Measurements from ENCODE around the gene FABP3. TPM values are rescaled to one million over a fixed set of nuclear protein-coding genes. Genes with fewer than 3 reads are reported as not detected.

The FABP3 gene
- total RNA-seq, 1 donor from 2014 or later: 148 TPM

DNA sequence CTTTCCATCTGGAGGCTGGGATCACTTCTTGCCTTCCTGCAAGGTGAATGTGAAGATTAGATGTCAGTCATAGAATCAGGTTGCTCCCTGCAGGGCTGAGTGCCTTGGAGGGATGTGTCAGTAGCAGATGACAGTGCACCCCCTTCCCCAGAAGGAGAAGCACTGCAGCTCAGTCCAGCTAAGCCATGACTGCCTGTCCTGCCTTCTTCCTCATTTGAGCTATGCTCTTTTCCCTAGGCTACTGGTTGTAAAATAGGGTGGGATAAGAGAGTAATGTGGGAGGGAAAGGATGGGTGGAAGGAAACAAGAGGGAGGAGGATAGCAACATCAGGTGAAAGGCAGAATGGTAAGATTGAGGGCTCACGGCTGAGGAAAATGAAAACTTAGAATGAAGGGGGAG lies 11.1 kb upstream of the FABP3 start:
- Mint-ChIP-seq H3K36me3 (ENCODE audit: unreplicated experiment) (peaks cover 10% of the 10 kb centered on the region), H3K9me3 (ENCODE audit: unreplicated experiment) (peaks cover 7% of the 10 kb centered on the region), H3K4me1 (ENCODE audit: low read depth, unreplicated experiment) (peaks cover 26% of the 10 kb centered on the region), H3K27me3 (ENCODE audit: unreplicated experiment) (peaks cover 6% of the 10 kb centered on the region), H3K27ac (ENCODE audit: unreplicated experiment) (no peak overlapping the region), H3K4me3 (ENCODE audit: unreplicated experiment) (no peak overlapping the region)
- TF ChIP-seq, protein P1, sequence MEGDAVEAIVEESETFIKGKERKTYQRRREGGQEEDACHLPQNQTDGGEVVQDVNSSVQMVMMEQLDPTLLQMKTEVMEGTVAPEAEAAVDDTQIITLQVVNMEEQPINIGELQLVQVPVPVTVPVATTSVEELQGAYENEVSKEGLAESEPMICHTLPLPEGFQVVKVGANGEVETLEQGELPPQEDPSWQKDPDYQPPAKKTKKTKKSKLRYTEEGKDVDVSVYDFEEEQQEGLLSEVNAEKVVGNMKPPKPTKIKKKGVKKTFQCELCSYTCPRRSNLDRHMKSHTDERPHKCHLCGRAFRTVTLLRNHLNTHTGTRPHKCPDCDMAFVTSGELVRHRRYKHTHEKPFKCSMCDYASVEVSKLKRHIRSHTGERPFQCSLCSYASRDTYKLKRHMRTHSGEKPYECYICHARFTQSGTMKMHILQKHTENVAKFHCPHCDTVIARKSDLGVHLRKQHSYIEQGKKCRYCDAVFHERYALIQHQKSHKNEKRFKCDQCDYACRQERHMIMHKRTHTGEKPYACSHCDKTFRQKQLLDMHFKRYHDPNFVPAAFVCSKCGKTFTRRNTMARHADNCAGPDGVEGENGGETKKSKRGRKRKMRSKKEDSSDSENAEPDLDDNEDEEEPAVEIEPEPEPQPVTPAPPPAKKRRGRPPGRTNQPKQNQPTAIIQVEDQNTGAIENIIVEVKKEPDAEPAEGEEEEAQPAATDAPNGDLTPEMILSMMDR (IDR thresholded peaks at IDR 0.05; ENCODE audit: partially characterized antibody, unreplicated experiment): no peak
- no peak for DNase-seq

DNA sequence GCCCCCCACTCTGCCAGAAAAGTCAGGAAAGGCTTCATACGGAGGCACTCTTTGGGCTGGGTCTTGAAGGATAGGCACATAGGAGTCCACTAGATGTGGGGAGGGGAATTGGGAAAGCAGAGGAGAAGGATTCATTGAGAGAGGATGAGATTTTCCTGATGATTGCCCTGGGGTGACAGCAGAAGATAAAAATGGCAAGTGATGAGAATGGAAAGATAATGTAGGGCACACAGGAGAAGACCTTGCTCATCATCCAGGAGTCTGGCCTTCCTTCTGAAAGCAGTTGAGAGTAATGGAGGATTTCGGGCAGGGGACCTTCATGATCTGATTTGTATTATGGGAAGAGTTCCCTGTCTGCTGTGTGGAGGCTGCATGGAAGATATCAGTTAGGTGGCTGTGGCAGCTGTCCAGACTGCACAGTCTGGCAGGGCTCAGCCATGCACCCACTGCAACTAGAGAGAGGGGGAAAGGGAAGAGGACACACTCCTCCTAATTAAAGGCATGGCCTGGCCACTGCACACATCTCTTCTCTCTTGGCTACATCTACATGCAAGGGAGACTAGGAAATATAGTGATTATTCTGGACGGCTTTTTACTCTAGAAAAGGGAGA lies 9.6 kb upstream of the FABP3 start:
- H3K4me1 Mint-ChIP-seq (ENCODE audit: low read depth, unreplicated experiment): peaks cover 39% of the 10 kb centered on the region
- peaks cover 7% of the 10 kb centered on the region for H3K27me3 Mint-ChIP-seq (ENCODE audit: unreplicated experiment)
- H3K36me3 Mint-ChIP-seq (ENCODE audit: unreplicated experiment): peaks cover 10% of the 10 kb centered on the region
- H3K4me3 Mint-ChIP-seq (ENCODE audit: unreplicated experiment): peak overlapping the region; percentile 26
- H3K9me3 Mint-ChIP-seq (ENCODE audit: unreplicated experiment): peaks cover 7% of the 10 kb centered on the region
- H3K27ac Mint-ChIP-seq (ENCODE audit: unreplicated experiment): peak overlapping the region; percentile 62
- TF ChIP-seq, protein P1 (IDR thresholded peaks at IDR 0.05; ENCODE audit: partially characterized antibody, unreplicated experiment): no peak
- no peak for DNase-seq

DNA sequence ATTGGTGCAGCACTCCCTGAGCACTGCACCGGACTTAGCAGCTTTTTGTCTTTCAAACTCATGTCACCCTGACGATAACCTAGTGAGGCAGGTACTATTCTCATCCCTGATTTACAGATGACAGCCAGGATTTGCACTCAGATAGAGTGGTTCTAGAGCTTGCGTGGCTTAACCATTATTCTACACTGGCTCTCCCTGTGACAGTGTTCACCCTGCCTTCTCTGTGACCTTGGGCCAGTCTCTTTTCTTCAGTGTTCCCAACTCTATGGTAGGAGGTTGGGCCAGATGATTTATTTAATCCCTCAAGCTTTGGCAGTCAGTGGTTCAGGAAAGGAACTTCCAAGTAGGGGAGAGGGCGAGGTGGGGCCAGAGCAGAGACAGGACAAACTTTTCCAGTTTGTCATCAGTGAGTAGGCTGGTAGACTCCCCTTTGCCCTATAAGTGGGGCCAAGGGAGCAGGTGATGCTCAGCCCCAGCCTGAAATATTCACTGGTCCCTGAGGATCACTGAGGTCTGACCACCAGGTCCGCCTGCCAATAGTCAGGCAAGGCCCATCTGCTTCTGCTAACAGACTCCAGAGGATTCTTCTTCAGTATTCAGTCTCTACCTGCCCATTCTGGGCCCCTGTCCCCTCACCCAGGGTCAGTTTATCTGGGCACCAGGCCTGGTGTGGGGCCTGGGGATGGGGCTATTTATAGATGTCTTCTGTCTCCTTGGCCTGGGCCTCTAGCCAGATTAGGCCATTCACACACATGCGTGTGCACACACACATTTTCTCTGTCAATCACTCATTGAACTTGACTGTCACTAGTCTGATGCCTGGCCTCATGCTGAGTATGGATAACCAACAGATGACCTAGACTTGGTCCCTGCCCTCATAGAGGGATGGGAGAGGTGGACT lies 8.8 kb upstream of the FABP3 start:
- TF ChIP-seq, protein P1 (IDR thresholded peaks at IDR 0.05; ENCODE audit: partially characterized antibody, unreplicated experiment): no peak
- Mint-ChIP-seq H3K27me3 (ENCODE audit: unreplicated experiment) (peaks cover 8% of the 10 kb centered on the region), H3K36me3 (ENCODE audit: unreplicated experiment) (peaks cover 1% of the 10 kb centered on the region), H3K9me3 (ENCODE audit: unreplicated experiment) (peaks cover 9% of the 10 kb centered on the region), H3K27ac (ENCODE audit: unreplicated experiment) (peak overlapping the region; percentile 62), H3K4me3 (ENCODE audit: unreplicated experiment) (peak overlapping the region; percentile 26), H3K4me1 (ENCODE audit: low read depth, unreplicated experiment) (peaks cover 42% of the 10 kb centered on the region)
- DNase-seq: no peak

DNA sequence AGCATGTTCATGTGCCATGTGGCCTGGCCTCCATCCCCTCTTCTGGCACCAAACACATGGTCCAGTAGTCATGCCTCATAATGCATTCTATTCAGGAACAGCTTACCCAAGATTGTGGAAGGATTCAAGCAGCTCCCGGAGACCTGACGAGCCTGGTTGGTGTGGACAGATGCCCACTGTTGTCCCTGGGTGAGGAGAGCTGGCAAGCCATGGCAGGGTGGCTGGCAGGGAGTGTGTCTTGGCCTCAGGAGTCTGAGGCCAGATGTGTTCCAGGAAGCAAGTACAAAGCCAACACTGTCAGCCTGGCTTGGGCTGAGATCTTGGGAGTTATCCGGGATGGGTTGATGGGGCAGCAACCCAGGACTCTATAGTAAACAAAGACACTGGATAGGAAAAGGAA lies 7.3 kb upstream of the FABP3 start:
- H3K27me3 Mint-ChIP-seq (ENCODE audit: unreplicated experiment): peaks cover 6% of the 10 kb centered on the region
- no peak overlapping the region for H3K4me3 Mint-ChIP-seq (ENCODE audit: unreplicated experiment)
- H3K4me1 Mint-ChIP-seq (ENCODE audit: low read depth, unreplicated experiment): peaks cover 51% of the 10 kb centered on the region
- no peak for DNase-seq
- TF ChIP-seq, protein P1 (IDR thresholded peaks at IDR 0.05; ENCODE audit: partially characterized antibody, unreplicated experiment): no peak
- H3K9me3 Mint-ChIP-seq (ENCODE audit: unreplicated experiment): peaks cover 6% of the 10 kb centered on the region
- peak overlapping the region; percentile 4 for H3K27ac Mint-ChIP-seq (ENCODE audit: unreplicated experiment)
- no peaks in the 10 kb centered on the region for H3K36me3 Mint-ChIP-seq (ENCODE audit: unreplicated experiment)

DNA sequence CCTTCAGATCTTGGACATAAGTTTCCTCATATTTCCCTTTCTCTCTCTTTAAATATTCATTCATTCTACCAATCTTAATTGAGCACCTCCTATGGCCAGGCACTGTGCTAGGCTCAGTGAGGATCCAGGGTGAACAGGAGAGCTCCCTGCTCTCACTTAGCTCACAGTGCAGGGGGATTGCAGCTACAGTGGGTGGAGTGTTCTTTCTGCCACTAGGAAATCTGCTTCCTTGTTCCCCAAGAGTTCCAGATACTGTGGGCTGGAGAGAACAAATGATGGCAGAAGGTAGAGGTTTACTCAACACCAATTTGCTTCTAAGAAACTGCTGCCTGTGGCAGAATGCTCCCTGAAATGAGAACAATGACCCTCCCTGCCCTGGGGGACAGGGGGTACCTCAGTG lies 5.1 kb upstream of the FABP3 start:
- no peaks in the 10 kb centered on the region for H3K36me3 Mint-ChIP-seq (ENCODE audit: unreplicated experiment)
- no peak for DNase-seq
- peaks cover 6% of the 10 kb centered on the region for H3K9me3 Mint-ChIP-seq (ENCODE audit: unreplicated experiment)

More for the DNA sequence above, 5.1 kb upstream of the FABP3 start:
- H3K27ac Mint-ChIP-seq (ENCODE audit: unreplicated experiment): peak overlapping the region; percentile 98
- peaks cover 47% of the 10 kb centered on the region for H3K4me1 Mint-ChIP-seq (ENCODE audit: low read depth, unreplicated experiment)
- H3K27me3 Mint-ChIP-seq (ENCODE audit: unreplicated experiment): peaks cover 12% of the 10 kb centered on the region
- peak overlapping the region; percentile 10 for H3K4me3 Mint-ChIP-seq (ENCODE audit: unreplicated experiment)
- TF ChIP-seq, protein P1 (IDR thresholded peaks at IDR 0.05; ENCODE audit: partially characterized antibody, unreplicated experiment): no peak

Measured in glutamatergic neuron (in vitro differentiated cells).